Colonic mucosa (tissue), 4 donors: ENCODE results near the gene ZCCHC24. TPM values are rescaled to one million over a fixed set of nuclear protein-coding genes. Genes with fewer than 3 reads are reported as not detected.
A peak's percentile ranks its signal among the peaks of the same experiment; 100 is the strongest.

Experiments used
- DNase-seq: peaks from one replicate; pipeline ENCODE4 v3.0.0-alpha.2; 2020
- H3K27ac ChIP-seq: fragments of 200-600 bp; one replicate; pipeline ENCODE4 v1.8.0; 2021
- H3K27me3 ChIP-seq: fragments of 200-600 bp; one replicate; pipeline ENCODE4 v1.8.0; 2021
- H3K36me3 ChIP-seq: fragments of 200-600 bp; one replicate; pipeline ENCODE4 v1.8.0; 2021
- H3K4me1 ChIP-seq: fragments of 200-600 bp; one replicate; pipeline ENCODE4 v1.8.0; 2021; ENCODE audit warnings: mild to moderate bottlenecking
- H3K4me3 ChIP-seq: fragments of 200-600 bp; one replicate; pipeline ENCODE4 v1.8.0; 2021
- H3K9ac ChIP-seq, 2 donors: one replicate each; pipeline ENCODE4 v1.7.0; 2013; ENCODE audit warnings: control low read depth in 2 of 2, low read depth in 2 of 2, low read length in 2 of 2
- H3K9me3 ChIP-seq: fragments of 200-600 bp; one replicate; pipeline ENCODE4 v1.8.0; 2021
- intact Hi-C: fragments of 100-400 bp; cut with DNase I; formaldehyde crosslinking; loops from one replicate; pipeline ENCODE4 v1.14.1; 2022
- total RNA-seq, 2 donors: library from RNA; stranded (reverse); fragmentation: NEBNext Ultra II Directional in 1 of 2; extraction: Animal tissue kit (Norgen Biotek cat#: 25700) in 1 of 2; gene quantifications; one replicate each; pipeline ENCODE4 v1.2.1, GENCODE V29; 2021
- TF ChIP-seq, protein P1 (sequence below): fragments of 200-600 bp; IDR thresholded peaks from one replicate; pipeline ENCODE4 v1.8.0; 2022; ENCODE audit warnings: antibody characterized with exemption, mild to moderate bottlenecking
- donor health status: healthy.
- donor health status: DM: no; HTN: no; CAD: no.
- donor health status: DM: no; HTN: no; CAD: no.

ZCCHC24 gene
- total RNA-seq, 2 donors from 2014 or later: 4.6 to 19.1 TPM

DNA sequence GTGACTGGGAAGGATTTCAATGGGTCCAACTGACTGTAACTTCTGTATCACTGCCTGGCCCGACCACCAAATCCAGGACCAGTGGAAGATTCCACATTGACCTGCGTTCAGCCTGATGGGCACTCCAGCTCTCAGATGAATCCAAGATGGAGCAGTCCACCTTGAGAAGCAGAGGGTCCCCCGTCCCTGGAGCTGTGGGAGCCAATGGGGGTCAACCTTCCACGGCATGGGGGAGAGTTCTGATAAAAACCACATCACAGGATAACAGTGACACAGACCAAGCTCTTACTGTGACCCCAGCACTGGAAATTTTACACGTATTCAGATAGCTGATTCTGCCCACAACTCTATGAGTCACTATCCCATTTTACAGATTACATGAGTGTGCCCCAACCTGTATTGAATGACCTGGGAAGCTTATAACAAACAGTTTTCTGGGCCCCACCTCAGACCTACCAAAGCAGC lies 11.2 kb downstream of the ZCCHC24 start:
- Histone ChIP-seq H3K4me1 (no peaks in the 10 kb centered on the region), H3K27me3 (no peaks in the 10 kb centered on the region), H3K4me3 (no peak overlapping the region), H3K9ac (no peak overlapping the region), H3K36me3 (no peaks in the 10 kb centered on the region), H3K27ac (peak overlapping the region; percentile 22), H3K9me3 (no peaks in the 10 kb centered on the region)
- TF ChIP-seq, protein P1, sequence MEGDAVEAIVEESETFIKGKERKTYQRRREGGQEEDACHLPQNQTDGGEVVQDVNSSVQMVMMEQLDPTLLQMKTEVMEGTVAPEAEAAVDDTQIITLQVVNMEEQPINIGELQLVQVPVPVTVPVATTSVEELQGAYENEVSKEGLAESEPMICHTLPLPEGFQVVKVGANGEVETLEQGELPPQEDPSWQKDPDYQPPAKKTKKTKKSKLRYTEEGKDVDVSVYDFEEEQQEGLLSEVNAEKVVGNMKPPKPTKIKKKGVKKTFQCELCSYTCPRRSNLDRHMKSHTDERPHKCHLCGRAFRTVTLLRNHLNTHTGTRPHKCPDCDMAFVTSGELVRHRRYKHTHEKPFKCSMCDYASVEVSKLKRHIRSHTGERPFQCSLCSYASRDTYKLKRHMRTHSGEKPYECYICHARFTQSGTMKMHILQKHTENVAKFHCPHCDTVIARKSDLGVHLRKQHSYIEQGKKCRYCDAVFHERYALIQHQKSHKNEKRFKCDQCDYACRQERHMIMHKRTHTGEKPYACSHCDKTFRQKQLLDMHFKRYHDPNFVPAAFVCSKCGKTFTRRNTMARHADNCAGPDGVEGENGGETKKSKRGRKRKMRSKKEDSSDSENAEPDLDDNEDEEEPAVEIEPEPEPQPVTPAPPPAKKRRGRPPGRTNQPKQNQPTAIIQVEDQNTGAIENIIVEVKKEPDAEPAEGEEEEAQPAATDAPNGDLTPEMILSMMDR: no peak
- no peak for DNase-seq
- intact Hi-C loops: no loop called here

DNA sequence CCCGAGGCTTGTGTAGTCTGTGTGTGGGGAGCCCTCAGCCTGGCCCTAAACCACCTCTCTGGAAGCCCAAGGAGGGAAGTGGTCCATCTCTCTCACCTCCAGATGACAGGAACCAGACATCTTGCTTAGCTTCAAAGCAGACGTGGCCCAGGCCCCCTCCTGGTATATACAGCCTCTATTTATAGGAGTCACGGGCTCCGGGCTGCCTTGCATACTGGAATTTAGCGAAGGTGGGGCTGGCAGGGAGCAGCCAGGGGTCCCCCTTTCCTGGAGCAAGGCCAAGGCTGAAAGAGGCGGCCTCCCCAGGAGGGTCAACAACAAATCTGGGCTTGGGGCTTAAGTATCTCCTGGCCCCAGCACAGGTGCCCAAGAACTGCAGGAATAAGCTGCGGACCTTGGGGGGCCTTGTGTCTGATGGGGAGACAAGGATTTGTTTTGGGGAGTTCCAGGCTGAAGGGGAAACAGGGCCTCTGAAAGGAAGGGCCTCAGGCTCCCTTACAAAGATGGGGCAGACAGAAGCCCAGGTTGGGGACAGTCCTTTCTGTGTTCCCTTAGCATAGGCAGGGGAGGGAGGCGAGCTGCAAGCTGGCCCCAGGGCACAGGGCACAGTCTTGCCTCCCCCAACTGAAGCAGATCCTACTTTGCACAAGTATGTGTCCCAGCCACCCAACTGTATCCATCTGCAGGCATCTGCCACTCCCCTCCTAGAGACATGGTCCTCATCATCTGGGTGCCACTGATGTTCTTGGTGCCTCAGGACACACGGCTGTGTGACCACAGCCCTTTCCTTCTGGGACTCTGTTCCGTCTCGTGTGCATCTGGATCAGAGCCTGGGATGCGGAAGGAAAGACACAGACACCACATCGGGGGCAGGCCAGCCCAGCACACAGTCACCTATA lies 11.9 kb downstream of the ZCCHC24 start:
- Histone ChIP-seq H3K4me1 (no peaks in the 10 kb centered on the region), H3K9me3 (no peaks in the 10 kb centered on the region), H3K4me3 (no peak overlapping the region), H3K9ac (no peak overlapping the region), H3K36me3 (no peaks in the 10 kb centered on the region), H3K27me3 (no peaks in the 10 kb centered on the region), H3K27ac (peak overlapping the region; percentile 22)
- intact Hi-C loops: no loop called here
- TF ChIP-seq, protein P1: no peak
- DNase-seq: no peak

DNA sequence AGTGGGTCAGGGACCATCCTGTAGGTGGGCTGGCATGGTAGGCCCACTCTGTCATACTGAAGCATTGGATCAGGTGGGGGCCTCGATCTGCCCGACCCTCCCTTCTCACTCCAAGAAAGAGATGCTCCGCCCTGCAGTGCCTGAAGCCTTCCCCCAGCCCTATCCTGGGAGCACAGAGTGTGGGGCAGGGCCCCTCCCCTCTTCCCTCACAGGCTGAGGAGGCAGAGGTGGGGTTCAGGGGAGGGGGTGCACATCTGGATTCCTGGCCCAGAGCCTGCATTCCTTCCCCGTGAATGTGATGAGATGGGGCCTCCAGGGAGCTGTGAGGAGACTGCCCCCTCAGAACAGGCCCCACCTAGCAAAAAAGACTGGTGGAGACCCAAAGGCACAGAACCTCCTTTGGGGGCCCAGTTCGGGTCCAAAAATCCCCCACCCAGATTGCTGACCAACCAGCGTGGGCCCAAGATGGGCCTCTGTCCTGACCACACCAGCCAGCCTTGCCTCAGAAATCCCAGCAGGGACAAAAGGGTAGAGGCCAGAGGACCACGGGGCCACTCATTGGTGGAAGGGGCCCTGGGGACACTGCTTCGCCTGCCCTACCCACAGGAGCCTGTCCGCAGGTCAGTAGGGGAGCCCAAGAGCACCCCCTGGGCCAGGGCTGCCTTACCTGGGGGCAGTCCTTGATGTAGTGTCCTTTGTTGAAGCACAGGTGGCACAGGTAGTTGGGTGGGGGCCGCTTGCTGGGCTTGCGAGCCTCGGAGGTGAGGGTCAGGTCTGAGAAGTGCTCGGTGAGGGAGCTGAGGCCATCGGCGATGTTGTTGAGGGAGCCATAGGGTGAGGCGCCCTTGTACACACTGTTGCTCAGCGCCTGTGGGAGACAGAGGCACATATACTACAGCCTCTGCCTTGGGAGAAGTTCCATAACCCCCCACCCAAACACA lies 13.3 kb downstream of the ZCCHC24 start:
- Histone ChIP-seq H3K27me3 (no peaks in the 10 kb centered on the region), H3K9ac (no peak overlapping the region), H3K9me3 (no peaks in the 10 kb centered on the region), H3K4me3 (no peak overlapping the region), H3K4me1 (no peaks in the 10 kb centered on the region), H3K36me3 (no peaks in the 10 kb centered on the region), H3K27ac (no peak overlapping the region)
- intact Hi-C loops: no loop called here
- DNase-seq: no peak
- TF ChIP-seq, protein P1: no peak

DNA sequence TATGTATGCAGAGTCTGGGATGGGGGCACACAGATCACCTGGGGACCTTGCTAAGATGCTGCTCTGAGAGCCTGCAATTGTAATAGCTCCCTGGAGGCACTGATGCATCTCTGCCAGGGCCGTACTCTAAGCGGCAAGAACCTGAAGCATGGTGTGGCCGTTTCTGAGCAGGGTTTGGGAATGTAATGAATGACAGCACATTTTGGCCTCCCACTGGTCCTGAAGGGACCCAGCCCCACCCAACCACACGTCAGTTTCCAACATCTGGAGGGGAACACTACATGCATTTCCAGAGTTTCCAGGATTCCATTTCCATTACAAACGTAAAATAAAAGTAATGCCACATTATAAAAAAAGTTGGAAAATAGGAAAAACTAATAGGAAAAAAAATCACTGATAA lies 14.0 kb downstream of the ZCCHC24 start:
- H3K27me3 ChIP-seq: no peaks in the 10 kb centered on the region
- H3K4me3 ChIP-seq: no peak overlapping the region
- intact Hi-C loops: no loop called here
- no peak for DNase-seq
- no peaks in the 10 kb centered on the region for H3K36me3 ChIP-seq
- TF ChIP-seq, protein P1: no peak
- H3K9me3 ChIP-seq: no peaks in the 10 kb centered on the region
- H3K27ac ChIP-seq: no peak overlapping the region
- H3K4me1 ChIP-seq: no peaks in the 10 kb centered on the region
- no peak overlapping the region for H3K9ac ChIP-seq

DNA sequence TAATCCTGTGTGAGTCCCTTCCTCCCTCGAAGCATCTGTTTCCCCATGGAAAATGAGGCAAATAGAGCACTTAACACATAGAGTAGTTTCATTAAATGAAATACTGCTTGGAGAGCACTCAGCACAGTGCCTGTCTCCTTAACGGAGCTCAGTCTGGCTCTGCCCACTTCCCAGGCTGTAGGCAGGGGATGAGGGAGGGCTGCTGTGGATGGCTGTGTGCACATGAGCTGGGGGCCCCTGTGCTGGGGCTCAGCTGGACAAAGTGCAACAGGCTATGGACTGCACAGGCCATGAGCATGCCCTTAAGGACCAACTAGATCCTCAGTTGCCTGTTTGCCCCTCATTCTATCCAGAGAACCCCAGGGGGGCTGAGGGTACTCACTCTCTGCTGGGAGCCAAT lies 14.5 kb downstream of the ZCCHC24 start:
- Histone ChIP-seq H3K4me1 (no peaks in the 10 kb centered on the region), H3K27ac (no peak overlapping the region), H3K36me3 (no peaks in the 10 kb centered on the region), H3K9me3 (no peaks in the 10 kb centered on the region), H3K4me3 (no peak overlapping the region), H3K27me3 (no peaks in the 10 kb centered on the region), H3K9ac (no peak overlapping the region)
- no peak for DNase-seq
- TF ChIP-seq, protein P1: no peak
- intact Hi-C loops: no loop called here
